NOMO-1 treated with dmso at 0.1 percent for 144 hours (cell line): Measurements from ENCODE around the gene SPR.

Experiments used
- DNase-seq: peaks from one replicate; lab custom pipeline; 2025; ENCODE audit not compliant: unreplicated experiment; lab: John Stamatoyannopoulos, UW

The SPR gene

DNA sequence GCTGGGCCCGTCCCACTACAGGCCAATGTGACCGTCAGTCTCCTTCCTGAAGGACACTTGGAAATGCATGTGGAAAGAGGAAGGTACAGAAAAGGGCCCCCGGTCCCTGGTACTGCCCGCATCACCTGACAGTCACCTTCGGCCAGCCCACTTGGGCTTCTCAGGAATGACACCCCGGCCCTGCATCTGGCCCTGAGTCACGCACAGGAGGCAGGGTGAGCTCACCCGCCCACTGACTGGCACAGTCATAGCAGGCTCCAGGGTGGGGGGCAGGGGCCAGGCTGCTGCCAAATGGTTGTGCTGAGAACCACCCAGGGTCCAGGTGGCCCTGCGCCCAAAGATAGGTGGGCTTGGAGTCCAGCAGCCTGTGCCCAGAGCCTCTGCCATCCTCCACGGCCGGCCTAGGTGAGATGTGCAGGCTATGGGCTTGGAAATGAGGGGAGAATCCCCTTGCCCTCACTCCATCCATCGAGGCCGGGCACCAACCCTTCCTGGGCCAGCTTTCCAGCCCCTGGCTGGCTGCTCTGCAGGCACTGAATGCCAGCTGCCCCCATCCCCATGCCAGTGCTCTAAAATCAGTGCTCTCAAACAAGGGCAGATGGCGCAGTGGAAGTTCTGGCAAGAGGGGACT is 44.2 kb downstream of the SPR start:
- no peak for DNase-seq

DNA sequence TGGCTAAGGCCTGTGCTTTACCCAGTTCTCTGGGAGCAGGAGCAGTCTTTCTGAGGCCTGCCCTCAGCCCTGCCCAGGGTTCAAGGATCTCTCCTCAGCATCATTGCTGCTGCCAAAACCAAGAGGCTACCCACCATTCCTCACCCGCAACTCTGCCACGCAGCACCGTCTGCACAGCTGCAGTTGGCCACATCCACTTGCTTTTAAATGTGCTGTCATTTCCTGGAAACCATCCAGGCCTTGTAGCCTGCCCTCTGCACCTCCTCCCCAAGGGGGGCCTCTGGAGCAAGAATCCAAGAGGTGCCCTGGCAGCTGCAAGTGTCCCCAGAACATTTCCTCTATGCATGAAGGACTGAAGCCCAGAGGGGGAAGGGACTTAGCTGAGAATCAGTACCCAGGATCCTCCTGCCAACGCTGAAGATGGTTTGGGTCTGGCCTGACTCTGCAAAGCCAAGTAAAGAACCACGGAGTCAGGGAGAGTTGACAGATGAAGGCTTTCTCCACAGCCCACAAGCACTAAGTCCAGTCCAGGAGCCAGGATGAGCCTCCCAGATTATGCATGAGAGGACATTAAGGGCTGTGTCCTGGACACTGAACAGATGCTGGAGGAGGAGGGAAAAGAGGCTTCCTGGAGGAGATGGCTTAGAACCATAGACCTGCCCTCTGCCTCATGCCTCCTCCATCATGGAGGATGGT is 45.0 kb downstream of the SPR start:
- no peak for DNase-seq

DNA sequence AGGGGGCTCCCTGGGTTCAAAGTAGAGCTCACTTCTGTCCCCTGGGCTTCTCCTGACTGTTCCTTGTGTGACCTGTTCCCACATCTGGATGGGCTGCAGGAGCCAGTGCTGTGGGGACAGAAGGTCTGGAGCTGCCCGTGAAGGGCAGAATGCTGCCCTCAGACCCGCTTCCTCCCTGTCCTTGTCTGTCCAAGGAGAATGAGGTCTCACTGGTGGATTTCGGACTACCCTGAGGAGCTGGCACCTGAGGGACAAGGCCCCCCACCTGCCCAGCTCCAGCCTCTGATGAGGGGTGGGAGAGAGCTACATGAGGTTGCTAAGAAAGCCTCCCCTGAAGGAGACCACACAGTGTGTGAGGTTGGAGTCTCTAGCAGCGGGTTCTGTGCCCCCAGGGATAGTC is 45.6 kb downstream of the SPR start:
- no peak for DNase-seq

DNA sequence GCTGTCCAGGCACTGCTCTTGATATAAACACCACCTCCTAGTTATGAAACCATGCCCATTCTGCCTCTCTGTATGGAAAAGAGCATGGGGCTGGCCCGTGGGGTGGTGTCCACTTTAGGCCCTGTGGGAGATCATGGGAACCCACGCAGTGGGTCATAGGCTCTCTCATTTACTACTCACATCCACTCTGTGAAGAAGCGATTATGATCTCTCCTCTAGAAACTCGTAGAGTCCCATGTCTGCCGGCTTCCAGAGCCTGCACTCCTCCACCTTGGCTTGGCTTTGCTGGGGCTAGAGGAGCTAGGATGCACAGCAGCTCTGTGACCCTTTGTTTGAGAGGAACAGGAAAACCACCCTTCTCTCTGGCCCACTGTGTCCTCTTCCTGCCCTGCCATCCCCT is 46.0 kb downstream of the SPR start:
- no peak for DNase-seq

DNA sequence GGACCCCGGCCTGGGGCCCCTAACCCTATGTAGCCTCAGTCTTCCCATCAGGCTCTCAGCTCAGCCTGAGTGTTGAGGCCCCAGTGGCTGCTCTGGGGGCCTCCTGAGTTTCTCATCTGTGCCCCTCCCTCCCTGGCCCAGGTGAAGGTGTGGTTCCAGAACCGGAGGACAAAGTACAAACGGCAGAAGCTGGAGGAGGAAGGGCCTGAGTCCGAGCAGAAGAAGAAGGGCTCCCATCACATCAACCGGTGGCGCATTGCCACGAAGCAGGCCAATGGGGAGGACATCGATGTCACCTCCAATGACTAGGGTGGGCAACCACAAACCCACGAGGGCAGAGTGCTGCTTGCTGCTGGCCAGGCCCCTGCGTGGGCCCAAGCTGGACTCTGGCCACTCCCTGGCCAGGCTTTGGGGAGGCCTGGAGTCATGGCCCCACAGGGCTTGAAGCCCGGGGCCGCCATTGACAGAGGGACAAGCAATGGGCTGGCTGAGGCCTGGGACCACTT is 46.5 kb downstream of the SPR start:
- DNase-seq: no peak

DNA sequence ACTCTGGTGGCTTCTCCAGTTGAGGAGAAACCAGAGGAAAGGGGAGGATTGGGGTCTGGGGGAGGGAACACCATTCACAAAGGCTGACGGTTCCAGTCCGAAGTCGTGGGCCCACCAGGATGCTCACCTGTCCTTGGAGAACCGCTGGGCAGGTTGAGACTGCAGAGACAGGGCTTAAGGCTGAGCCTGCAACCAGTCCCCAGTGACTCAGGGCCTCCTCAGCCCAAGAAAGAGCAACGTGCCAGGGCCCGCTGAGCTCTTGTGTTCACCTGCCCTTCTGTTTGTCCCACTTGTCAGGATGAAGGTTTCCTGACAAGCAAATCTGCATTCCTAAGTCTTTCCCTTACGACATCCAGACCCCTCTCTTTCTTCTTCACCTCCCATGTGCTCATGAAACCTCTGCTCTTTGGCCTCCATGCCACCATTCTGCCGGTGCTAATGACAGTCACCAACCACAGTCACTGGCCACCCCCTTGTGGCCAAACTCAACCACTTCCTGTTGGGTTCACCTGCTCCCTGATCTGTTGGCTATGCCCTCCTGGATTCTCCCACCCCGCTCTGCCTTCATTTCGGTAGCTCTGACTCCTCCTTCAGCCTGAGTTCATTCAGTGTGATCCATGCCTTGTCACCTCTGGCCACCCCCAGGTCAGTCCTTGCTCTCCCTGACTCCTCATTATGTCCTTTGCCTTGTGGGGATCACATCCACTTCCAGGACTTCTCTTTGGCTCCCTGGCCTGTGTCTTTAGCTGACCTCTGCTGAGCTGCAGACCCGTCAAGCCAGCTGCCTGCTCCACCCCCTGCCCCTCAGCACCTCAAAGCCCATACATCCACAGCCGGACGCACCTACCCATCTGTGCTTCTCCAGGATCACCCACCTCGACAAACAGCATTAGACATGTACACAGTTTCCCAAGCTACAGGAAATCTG is 47.7 kb downstream of the SPR start:
- no peak for DNase-seq

DNA sequence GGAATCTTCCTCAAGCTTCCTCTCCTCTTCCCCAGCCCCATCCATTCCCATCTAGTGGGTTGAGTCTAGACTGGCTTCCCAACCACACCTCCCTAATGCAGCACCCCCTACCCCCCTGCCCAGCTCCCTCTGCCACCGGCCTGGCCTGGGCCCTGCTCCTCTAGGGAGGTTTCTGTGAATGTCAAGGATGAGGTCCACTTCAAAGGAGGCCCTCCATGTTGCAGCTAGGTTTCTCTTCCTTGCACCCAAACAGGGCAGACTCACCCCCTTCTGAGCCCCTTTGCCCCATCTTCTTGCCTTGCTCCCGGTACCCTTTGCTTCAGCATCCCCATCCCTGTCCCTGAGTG is 48.4 kb downstream of the SPR start:
- no peak for DNase-seq

DNA sequence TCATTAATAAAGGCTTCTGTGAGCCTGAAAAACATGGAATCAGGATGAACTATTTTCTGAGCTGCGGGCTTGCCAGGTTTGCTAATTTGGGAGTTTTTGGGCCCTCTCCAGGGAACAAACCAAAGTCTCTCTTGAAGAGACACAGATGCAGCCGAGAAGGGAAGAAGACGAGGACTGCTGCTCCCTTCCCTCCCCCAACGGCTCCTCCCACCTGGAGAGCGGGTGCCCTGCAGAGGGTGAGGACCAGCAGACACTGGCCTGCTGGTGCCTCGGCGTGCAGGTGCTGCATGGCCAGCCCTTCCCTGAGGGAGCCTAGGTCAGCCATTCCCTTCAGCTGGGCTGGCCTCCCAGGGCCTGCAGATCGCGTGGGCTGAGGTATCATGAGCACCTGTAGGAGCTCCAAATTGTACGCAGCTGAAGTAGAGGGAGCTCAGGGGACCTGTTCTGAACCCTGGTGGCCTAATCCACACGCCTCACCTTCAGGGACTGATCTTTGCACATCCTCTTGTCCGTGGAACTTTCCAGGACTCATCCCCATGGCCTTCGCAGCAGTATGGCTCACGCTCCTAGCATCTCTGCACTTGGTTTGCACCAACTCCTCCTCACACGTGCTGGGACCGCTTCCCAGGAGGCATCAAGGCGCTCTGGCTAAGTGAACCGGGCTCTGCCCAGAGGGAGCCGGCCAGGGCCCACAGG is 49.6 kb downstream of the SPR start:
- DNase-seq: no peak

DNA sequence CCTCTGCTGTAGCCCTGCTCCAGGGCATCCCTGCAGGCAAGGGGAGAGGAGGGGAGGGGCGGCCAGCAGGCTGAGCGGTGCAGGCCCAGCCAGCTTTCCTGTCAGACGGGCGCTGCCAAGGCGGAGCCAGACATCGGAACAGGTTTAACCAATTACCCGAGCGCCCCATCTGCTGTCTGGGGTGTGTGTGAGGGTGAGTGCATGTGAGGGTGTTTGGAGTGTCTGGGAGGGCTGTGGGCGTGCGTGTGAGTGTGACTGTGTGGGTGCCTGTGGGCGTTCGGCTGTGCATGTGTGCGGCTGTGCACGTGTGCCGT is 50.1 kb downstream of the SPR start:
- DNase-seq: no peak

DNA sequence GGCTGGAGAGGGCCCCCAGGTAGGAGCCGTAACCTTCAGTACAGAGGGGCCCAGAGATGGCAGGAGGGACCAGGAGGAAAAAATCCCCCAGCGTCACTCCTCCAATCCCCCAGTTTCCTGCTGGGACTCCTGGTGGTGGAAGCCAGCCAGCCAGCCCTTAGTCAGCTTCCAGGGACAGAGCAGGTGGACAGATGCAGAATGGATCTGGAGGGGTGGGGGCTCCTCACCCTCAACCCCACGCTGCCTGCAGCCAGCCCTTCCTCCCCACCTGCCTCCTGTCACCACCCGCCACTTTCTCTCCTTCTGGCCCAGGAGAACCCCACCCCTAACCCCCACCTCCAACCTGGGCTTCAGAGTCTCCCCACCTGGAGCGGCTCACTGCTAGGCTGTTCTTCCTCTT is 51.2 kb downstream of the SPR start:
- DNase-seq: no peak

DNA sequence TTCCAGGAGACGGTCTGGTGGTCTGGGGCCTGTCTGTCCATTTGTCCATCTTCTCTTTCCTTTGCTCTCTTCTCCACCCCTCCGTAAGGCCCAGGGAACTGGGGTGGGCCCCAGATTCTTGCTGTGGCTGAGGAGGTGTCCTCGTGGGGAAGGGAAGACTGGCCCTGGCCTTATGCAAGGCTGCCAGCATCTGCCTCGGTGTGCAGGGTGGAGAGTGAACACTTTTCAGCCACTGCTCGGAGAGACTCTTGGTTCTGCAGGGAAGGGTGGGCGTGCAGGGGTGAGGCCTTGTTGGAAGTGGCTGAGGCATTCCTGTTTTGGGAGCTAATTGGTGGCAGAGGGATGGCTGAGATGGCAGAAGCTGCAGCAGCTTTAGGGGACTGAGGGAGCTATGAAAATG is 53.2 kb downstream of the SPR start:
- DNase-seq: no peak

DNA sequence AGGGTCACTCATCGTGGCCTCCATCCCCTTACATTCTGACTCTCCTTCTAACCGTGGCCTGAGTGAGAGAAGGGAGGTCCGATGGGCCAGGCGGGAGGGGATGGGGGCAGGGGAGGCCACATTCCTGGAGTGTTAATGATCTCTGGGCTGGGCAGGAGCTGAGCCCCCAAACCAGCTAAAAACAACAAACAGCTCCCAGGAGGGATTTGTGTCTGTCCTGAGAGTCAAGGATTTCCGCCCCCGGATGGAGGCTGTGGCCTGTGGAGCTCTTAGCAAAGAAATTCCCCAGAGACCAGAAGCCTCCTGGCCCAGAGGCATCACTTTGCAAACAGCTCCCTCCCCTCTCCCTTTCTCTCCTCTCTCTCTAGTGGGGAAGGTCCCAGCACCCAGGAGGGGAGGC is 53.6 kb downstream of the SPR start:
- no peak for DNase-seq
